ENCODE measurements around the gene A2ML1. TPM values are rescaled to one million over a fixed set of nuclear protein-coding genes. Genes with fewer than 3 reads are reported as not detected.
"Not testable (repeated sequence)": the region's sequence is repeated elsewhere in the genome, so short reads cannot be mapped to it uniquely, and the experiment has no call there.

The A2ML1 gene
- total and polyA plus RNA-seq, 2 experiments from 2014 or later: not detected

GRCh38 chr12:8894986-8895385 lies 72.6 kb downstream of the A2ML1 start:
- no peaks in the 10 kb centered on the region for H3K27me3 ChIP-seq (replicated peaks; ENCODE audit: insufficient read depth)
- H3K9ac ChIP-seq: no peak overlapping the region
- DNase-seq: no peak
- in situ Hi-C loops (cut with MboI): no loop called here
- WGBS, 2 experiments (ENCODE audit: low coverage in 1 of 2, low lambda C conversion rate in 2 of 2, missing lambda C conversion rate in 2 of 2): 21 to 30% methylated on average over 1 of the region's 1 CpG
- no peaks in the 10 kb centered on the region for H3K9me2 ChIP-seq (ENCODE audit: insufficient read depth)
- no peaks in the 10 kb centered on the region for H3K4me1 ChIP-seq (ENCODE audit: insufficient read depth)
- H3K79me2 ChIP-seq (ENCODE audit: insufficient read depth): no peaks in the 10 kb centered on the region
- H3K36me3 ChIP-seq (ENCODE audit: low read depth): no peaks in the 10 kb centered on the region
- no peak overlapping the region for H3K4me2 ChIP-seq (ENCODE audit: unreplicated experiment)
- H3K27ac ChIP-seq: no peak overlapping the region
- H2AFZ ChIP-seq: no peak overlapping the region
- TF ChIP-seq EZH2phosphoT487 (IDR thresholded peaks at IDR 0.05; ENCODE audit: insufficient read depth, low read depth) (no peak), EZH2 (IDR thresholded peaks at IDR 0.05; ENCODE audit: insufficient read depth, poor library complexity, severe bottlenecking) (no peak)
- H3K4me3 ChIP-seq: no peak overlapping the region
- H3K9me3 ChIP-seq (ENCODE audit: low read depth): no peaks in the 10 kb centered on the region
- no peaks in the 10 kb centered on the region for H3F3A ChIP-seq (ENCODE audit: insufficient read depth)
- H4K20me1 ChIP-seq (ENCODE audit: insufficient read depth): no peaks in the 10 kb centered on the region

- H3K9me3 ChIP-seq (ENCODE audit: low read depth): no peaks in the 10 kb centered on the region
- H4K20me1 ChIP-seq (ENCODE audit: insufficient read depth): no peaks in the 10 kb centered on the region
- 67 to 71% methylated on average over 7 of the region's 7 CpGs for WGBS, 2 experiments (ENCODE audit: low coverage in 1 of 2, low lambda C conversion rate in 2 of 2, missing lambda C conversion rate in 2 of 2)
- no peaks in the 10 kb centered on the region for H3K4me1 ChIP-seq (ENCODE audit: insufficient read depth)
- H3K27me3 ChIP-seq (replicated peaks; ENCODE audit: insufficient read depth): no peaks in the 10 kb centered on the region
- H3K4me2 ChIP-seq (ENCODE audit: unreplicated experiment): no peak overlapping the region
- TF ChIP-seq EZH2phosphoT487 (IDR thresholded peaks at IDR 0.05; ENCODE audit: insufficient read depth, low read depth) (no peak), EZH2 (IDR thresholded peaks at IDR 0.05; ENCODE audit: insufficient read depth, poor library complexity, severe bottlenecking) (no peak)
- no peak overlapping the region for H3K9ac ChIP-seq
- in situ Hi-C loops (cut with MboI): no loop called here
- H2AFZ ChIP-seq: no peak overlapping the region
- H3K36me3 ChIP-seq (ENCODE audit: low read depth): no peaks in the 10 kb centered on the region
- no peak for DNase-seq
- no peak overlapping the region for H3K27ac ChIP-seq
- no peaks in the 10 kb centered on the region for H3K79me2 ChIP-seq (ENCODE audit: insufficient read depth)
- H3F3A ChIP-seq (ENCODE audit: insufficient read depth): no peaks in the 10 kb centered on the region
- no peak overlapping the region for H3K4me3 ChIP-seq
- H3K9me2 ChIP-seq (ENCODE audit: insufficient read depth): no peaks in the 10 kb centered on the region
These were observed 74.7 kb downstream of the A2ML1 start for GRCh38 chr12:8897081-8897480.

- Histone ChIP-seq H3K4me1 (ENCODE audit: insufficient read depth) (no peaks in the 10 kb centered on the region), H3K27ac (no peak overlapping the region), H3K9ac (no peak overlapping the region), H2AFZ (no peak overlapping the region), H3K4me2 (ENCODE audit: unreplicated experiment) (no peak overlapping the region), H4K20me1 (ENCODE audit: insufficient read depth) (no peaks in the 10 kb centered on the region), H3F3A (ENCODE audit: insufficient read depth) (no peaks in the 10 kb centered on the region), H3K79me2 (ENCODE audit: insufficient read depth) (no peaks in the 10 kb centered on the region), H3K4me3 (no peak overlapping the region), H3K27me3 (replicated peaks; ENCODE audit: insufficient read depth) (no peaks in the 10 kb centered on the region), H3K9me3 (ENCODE audit: low read depth) (no peaks in the 10 kb centered on the region), H3K36me3 (ENCODE audit: low read depth) (no peaks in the 10 kb centered on the region), H3K9me2 (ENCODE audit: insufficient read depth) (no peaks in the 10 kb centered on the region)
- in situ Hi-C loops (cut with MboI): no loop called here
- no peak for DNase-seq
- TF ChIP-seq EZH2 (IDR thresholded peaks at IDR 0.05; ENCODE audit: insufficient read depth, poor library complexity, severe bottlenecking): no peak
- no peak for TF ChIP-seq EZH2phosphoT487 (IDR thresholded peaks at IDR 0.05; ENCODE audit: insufficient read depth, low read depth)
- 53 to 57% methylated on average over 6 of the region's 6 CpGs for WGBS, 2 experiments (ENCODE audit: low coverage in 1 of 2, low lambda C conversion rate in 2 of 2, missing lambda C conversion rate in 2 of 2)
These were observed 77.4 kb downstream of the A2ML1 start for GRCh38 chr12:8899830-8900229.

DNA sequence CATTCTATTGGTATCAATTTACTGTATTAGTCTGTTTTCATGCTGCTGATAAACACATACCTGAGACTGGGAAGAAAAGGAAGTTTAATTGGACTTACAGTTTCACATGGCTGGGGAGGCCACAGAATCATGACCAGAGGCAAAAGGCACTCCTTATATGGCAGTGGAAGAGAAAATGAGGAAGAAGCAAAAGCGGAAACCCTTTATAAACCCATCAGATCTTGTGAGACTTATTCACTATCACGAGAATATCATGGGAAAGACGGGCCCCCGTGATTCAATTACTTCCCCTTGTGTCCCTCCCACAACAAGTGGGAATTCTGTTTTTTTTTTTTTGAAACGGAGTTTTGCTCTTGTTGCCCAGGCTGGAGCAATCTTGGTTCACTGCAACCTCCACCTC lies 80.3 kb downstream of the A2ML1 start:
- H3K4me1 ChIP-seq (ENCODE audit: insufficient read depth); H3K4me3 ChIP-seq; H4K20me1 ChIP-seq (ENCODE audit: insufficient read depth); H3K27me3 ChIP-seq (replicated peaks; ENCODE audit: insufficient read depth); H3K27ac ChIP-seq; H3F3A ChIP-seq (ENCODE audit: insufficient read depth); H3K9me3 ChIP-seq (ENCODE audit: low read depth); H3K79me2 ChIP-seq (ENCODE audit: insufficient read depth); in situ Hi-C loops (cut with MboI); H3K9ac ChIP-seq; H3K9me2 ChIP-seq (ENCODE audit: insufficient read depth); H3K36me3 ChIP-seq (ENCODE audit: low read depth); DNase-seq; H2AFZ ChIP-seq; H3K4me2 ChIP-seq (ENCODE audit: unreplicated experiment): not testable (repeated sequence)
- WGBS, 2 experiments (ENCODE audit: low coverage in 1 of 2, low lambda C conversion rate in 2 of 2, missing lambda C conversion rate in 2 of 2): 63 to 67% methylated on average over 5 of the region's 5 CpGs

DNA sequence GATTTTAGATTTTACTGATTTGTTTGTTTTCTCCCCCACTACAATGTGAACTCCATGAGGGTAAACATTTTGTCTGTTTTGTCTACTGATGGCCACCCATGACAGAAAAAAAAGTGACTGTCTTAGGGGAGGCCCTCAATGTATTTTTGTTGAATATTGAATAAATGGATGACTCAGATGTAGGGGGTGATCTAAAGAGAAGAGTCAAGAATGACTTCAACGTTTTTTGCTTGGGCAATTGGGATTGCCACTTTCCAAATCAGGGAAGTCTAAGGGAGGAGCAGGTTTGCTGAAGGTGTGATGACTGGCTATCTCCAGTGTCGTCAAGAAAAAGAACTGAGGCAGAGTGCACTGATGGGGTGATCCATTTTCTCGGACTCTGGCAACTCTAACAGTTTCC lies 81.2 kb downstream of the A2ML1 start:
- Histone ChIP-seq H3K4me1 (ENCODE audit: insufficient read depth) (no peaks in the 10 kb centered on the region), H3K27me3 (replicated peaks; ENCODE audit: insufficient read depth) (no peaks in the 10 kb centered on the region), H4K20me1 (ENCODE audit: insufficient read depth) (no peaks in the 10 kb centered on the region), H3F3A (ENCODE audit: insufficient read depth) (no peaks in the 10 kb centered on the region), H3K9ac (no peak overlapping the region), H3K9me3 (ENCODE audit: low read depth) (no peaks in the 10 kb centered on the region), H3K4me3 (no peak overlapping the region), H3K9me2 (ENCODE audit: insufficient read depth) (no peaks in the 10 kb centered on the region), H3K36me3 (ENCODE audit: low read depth) (no peaks in the 10 kb centered on the region), H3K79me2 (ENCODE audit: insufficient read depth) (no peaks in the 10 kb centered on the region), H3K4me2 (ENCODE audit: unreplicated experiment) (no peak overlapping the region), H3K27ac (no peak overlapping the region), H2AFZ (no peak overlapping the region)
- no peak for TF ChIP-seq EZH2phosphoT487 (IDR thresholded peaks at IDR 0.05; ENCODE audit: insufficient read depth, low read depth)
- TF ChIP-seq EZH2 (IDR thresholded peaks at IDR 0.05; ENCODE audit: insufficient read depth, poor library complexity, severe bottlenecking): no peak
- 58 to 65% methylated on average over 3 of the region's 3 CpGs for WGBS, 2 experiments (ENCODE audit: low coverage in 1 of 2, low lambda C conversion rate in 2 of 2, missing lambda C conversion rate in 2 of 2)
- in situ Hi-C loops (cut with MboI): no loop called here
- DNase-seq: no peak

Measured in GM23248 (cell line).